22Rv1 (cell line): ENCODE results near the gene DUSP14.

Source experiments
- H3K27ac ChIP-seq: fragments of 450-650 bp; 2 replicates; pipeline ENCODE4 v1.5.1; 2017
- ZFX ChIP-seq: fragments of 450-650 bp; IDR thresholded peaks from 2 replicates; pipeline ENCODE4 v1.6.1; 2017; ENCODE audit warnings: antibody characterized with exemption, borderline replicate concordance
- TF ChIP-seq, protein P1 (sequence below): fragments of 450-650 bp; IDR thresholded peaks from 2 replicates; pipeline ENCODE4 v1.5.1; 2017; ENCODE audit warnings: mild to moderate bottlenecking

The DUSP14 gene

DNA sequence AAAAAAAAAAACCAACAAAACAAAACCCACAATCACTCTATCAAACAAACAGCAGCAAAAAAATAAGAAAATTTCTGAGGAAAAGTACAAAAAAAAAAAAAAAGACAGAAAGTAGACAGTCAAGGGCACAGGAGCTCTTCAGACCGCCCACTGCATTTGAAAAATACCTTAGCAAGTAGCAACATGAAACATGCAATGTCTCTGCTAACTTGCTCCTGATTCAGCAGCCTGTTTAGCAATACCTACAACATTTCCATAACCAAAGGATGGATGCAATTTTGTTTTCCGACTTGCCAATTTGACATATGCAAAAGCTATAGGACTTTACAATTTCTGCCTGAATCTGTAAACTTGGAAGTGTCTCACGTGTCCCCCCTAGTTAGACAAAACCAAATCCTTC, 62.1 kb downstream of the DUSP14 start:
- H3K27ac ChIP-seq = no peak overlapping the region

GRCh38 chr17:37553401-37553966, 63.8 kb downstream of the DUSP14 start:
- no peak overlapping the region for H3K27ac ChIP-seq
- no peak for TF ChIP-seq ZFX
- TF ChIP-seq, protein P1, sequence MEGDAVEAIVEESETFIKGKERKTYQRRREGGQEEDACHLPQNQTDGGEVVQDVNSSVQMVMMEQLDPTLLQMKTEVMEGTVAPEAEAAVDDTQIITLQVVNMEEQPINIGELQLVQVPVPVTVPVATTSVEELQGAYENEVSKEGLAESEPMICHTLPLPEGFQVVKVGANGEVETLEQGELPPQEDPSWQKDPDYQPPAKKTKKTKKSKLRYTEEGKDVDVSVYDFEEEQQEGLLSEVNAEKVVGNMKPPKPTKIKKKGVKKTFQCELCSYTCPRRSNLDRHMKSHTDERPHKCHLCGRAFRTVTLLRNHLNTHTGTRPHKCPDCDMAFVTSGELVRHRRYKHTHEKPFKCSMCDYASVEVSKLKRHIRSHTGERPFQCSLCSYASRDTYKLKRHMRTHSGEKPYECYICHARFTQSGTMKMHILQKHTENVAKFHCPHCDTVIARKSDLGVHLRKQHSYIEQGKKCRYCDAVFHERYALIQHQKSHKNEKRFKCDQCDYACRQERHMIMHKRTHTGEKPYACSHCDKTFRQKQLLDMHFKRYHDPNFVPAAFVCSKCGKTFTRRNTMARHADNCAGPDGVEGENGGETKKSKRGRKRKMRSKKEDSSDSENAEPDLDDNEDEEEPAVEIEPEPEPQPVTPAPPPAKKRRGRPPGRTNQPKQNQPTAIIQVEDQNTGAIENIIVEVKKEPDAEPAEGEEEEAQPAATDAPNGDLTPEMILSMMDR = no peak

More for the DNA sequence above, 62.1 kb downstream of the DUSP14 start:
- TF ChIP-seq, protein P1 = no peak
- TF ChIP-seq ZFX = no peak

GRCh38 chr17:37555386-37555785, 65.7 kb downstream of the DUSP14 start:
- no peak for TF ChIP-seq ZFX
- TF ChIP-seq, protein P1 = no peak
- H3K27ac ChIP-seq = no peak overlapping the region

- TF ChIP-seq, protein P1 = no peak
- no peak for TF ChIP-seq ZFX
Observed at GRCh38 chr17:37557482-37557881, 67.8 kb downstream of the DUSP14 start.

DNA sequence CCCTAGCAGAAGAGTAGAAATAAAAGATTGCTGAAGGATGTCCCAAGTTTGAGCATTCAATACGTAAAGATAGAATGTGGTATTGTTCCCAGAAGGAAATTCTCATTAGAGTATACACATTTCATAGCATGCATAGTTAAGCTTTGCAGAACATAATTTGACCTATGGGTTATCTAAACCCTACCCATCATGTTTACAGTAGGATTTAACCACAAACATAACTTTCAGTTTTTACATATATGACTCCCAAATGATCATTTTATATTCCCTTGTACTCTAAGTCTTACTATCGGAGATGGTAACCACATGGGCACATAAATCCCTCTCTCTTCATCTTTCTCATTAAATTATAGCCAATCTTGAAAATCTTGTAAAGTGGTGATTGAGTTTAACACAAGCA, 68.6 kb downstream of the DUSP14 start:
- H3K27ac ChIP-seq = no peak overlapping the region
- TF ChIP-seq, protein P1 = no peak
- TF ChIP-seq ZFX = no peak

More at GRCh38 chr17:37557482-37557881, 67.8 kb downstream of the DUSP14 start:
- H3K27ac ChIP-seq = no peak overlapping the region

DNA sequence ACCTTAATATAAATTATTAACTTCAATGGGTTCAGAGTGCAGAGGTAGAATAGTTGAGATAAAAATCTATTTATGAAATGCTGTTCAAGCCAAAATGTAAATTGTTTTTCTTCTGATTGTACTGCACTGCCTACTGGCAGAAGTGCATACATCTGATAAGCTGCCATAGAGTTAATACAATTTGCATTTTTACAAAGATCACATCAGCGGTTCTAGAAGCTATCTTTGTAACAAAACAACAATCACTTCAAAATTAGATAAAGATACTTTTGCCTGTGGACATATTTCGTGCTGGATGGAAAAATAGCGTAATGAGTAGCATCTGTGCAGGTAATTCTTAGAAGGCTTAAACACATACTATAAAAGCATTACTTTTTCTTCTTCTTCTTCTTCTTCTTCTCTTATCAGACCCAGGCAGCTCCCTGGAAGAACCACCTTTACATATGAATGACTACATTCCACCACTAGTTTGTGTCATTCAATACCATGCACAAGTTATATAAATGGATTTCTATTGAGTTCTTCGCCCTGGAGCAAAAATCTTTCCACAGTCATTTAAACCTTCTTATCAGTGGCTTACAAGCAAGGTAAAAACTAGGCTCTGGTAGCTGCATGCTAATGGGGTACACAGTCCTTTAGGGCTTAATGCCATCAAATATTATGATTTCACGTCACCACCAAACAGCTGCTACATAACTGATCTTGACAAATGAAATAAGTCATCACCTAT, 72.5 kb downstream of the DUSP14 start:
- no peak for TF ChIP-seq ZFX
- TF ChIP-seq, protein P1 = no peak

More for the DNA sequence above, 72.5 kb downstream of the DUSP14 start:
- no peak overlapping the region for H3K27ac ChIP-seq
